GM20000 (cell line): ENCODE results near the gene TCF19.

Source experiments
- DNase-seq: peaks from one replicate; pipeline ENCODE4 v3.0.0; 2012; ENCODE audit warnings: low spot score
- TF ChIP-seq, protein P1 (sequence below): IDR thresholded peaks from 2 replicates; pipeline ENCODE4 v1.5.1; 2012; ENCODE audit warnings: mild to moderate bottlenecking, control low read depth; ENCODE audit errors: extremely low read depth, missing control alignments

The TCF19 gene

DNA sequence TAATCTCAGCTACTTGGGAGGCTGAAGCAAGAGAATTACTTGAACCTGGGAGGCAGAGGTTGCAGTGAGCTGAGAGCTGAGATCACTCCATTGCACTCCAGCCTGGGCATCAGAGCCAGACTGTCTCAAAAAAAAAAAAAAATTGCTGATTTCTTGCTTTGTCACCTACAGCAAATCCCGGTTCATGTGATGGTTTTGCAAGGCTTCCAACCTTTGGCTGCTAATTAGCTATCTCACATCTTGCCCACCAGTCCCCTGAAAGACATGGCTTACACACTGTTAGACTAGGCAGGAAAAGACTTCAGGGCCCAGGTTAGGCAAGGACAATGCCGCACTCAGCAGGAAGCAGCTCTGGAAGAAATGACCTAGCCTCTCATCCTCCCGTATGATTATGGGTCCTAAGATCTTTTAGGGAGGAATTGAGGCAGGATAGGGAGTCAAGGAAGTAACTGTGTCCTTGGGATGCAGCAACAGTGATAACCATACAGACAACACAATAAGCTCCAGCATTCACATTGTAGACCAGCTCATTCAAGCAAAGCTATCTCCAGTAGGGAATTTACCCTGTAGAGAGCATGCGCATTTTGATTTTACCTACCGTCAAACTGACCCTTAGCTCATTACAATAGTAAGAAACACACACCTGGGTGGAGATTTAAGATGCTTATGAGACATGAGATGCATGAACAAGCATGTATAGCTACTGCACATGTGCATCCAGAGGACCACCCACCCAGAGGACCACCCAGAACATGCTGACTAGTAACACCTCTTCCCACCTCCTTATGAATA lies 52.5 kb downstream of the TCF19 start:
- TF ChIP-seq, protein P1, sequence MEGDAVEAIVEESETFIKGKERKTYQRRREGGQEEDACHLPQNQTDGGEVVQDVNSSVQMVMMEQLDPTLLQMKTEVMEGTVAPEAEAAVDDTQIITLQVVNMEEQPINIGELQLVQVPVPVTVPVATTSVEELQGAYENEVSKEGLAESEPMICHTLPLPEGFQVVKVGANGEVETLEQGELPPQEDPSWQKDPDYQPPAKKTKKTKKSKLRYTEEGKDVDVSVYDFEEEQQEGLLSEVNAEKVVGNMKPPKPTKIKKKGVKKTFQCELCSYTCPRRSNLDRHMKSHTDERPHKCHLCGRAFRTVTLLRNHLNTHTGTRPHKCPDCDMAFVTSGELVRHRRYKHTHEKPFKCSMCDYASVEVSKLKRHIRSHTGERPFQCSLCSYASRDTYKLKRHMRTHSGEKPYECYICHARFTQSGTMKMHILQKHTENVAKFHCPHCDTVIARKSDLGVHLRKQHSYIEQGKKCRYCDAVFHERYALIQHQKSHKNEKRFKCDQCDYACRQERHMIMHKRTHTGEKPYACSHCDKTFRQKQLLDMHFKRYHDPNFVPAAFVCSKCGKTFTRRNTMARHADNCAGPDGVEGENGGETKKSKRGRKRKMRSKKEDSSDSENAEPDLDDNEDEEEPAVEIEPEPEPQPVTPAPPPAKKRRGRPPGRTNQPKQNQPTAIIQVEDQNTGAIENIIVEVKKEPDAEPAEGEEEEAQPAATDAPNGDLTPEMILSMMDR = no peak
- DNase-seq = no peak
